Lung (tissue), 12 donors: Measurements from ENCODE around the gene RHOB. TPM values are rescaled to one million over a fixed set of nuclear protein-coding genes. Genes with fewer than 3 reads are reported as not detected.

Experiments used
- ATAC-seq: fragments of 200-7000 bp; cut with Tn5 transposase; one replicate; pipeline ENCODE4 v1.9.1; 2020; ENCODE audit warnings: moderate number of reproducible peaks; ENCODE audit not compliant: insufficient read depth, low FRiP score
- DNase-seq, 3 donors: peaks; one replicate each; pipeline ENCODE4 v3.0.0-alpha.2; 2013 to 2017
- H3K27ac ChIP-seq, 2 donors: one replicate each; pipeline ENCODE4 v1.5.1; 2013; ENCODE audit warnings: mild to moderate bottlenecking in 2 of 2, moderate library complexity in 2 of 2, control low read depth in 1 of 2, inconsistent platforms in 1 of 2, low read depth in 1 of 2, low read length in 1 of 2
- H3K27me3 ChIP-seq, 3 donors: one replicate each; pipeline ENCODE4 v1.5.1; 2013; ENCODE audit warnings: low read length in 2 of 3; ENCODE audit not compliant: control insufficient read depth in 3 of 3, insufficient read depth in 3 of 3
- H3K36me3 ChIP-seq, 4 donors: one replicate each; pipeline ENCODE4 v1.5.1; 2013; ENCODE audit warnings: low read length in 4 of 4, mild to moderate bottlenecking in 1 of 4, moderate library complexity in 1 of 4; ENCODE audit not compliant: control insufficient read depth in 4 of 4, insufficient read depth in 4 of 4
- H3K4me1 ChIP-seq, 5 donors: one replicate each; pipeline ENCODE4 v1.5.1; 2013; ENCODE audit warnings: low read length in 5 of 5, mild to moderate bottlenecking in 2 of 5, moderate library complexity in 1 of 5; ENCODE audit not compliant: control insufficient read depth in 5 of 5, insufficient read depth in 5 of 5
- H3K4me3 ChIP-seq: one replicate; pipeline ENCODE4 v1.5.1; 2013; ENCODE audit warnings: mild to moderate bottlenecking, control low read depth, moderate library complexity
- H3K9ac ChIP-seq, 2 donors: one replicate each; pipeline ENCODE4 v1.5.1; 2013; ENCODE audit warnings: low read length in 2 of 2, control low read depth in 1 of 2; ENCODE audit not compliant: insufficient read depth in 1 of 2
- H3K9me3 ChIP-seq, 4 donors: one replicate each; pipeline ENCODE4 v1.5.1; 2013; ENCODE audit warnings: low read length in 3 of 4, mild to moderate bottlenecking in 1 of 4, moderate library complexity in 1 of 4; ENCODE audit not compliant: control insufficient read depth in 4 of 4, insufficient read depth in 3 of 4
- WGBS, 2 donors: extraction: QIAGEN DNeasy Blood & Tissue Kit; methylation state at CpG; one replicate each; pipeline ENCODE4 v1.1.7; 2013; 5-methylcytosine and 5-hydroxymethylcytosine counted together
- polyA plus RNA-seq, 2 donors: library from polyadenylated mRNA; stranded (reverse); fragments of 200-250 nt; gene quantifications; one replicate each; pipeline ENCODE4 v1.2.1, GENCODE V29; 2013
- total RNA-seq, 2 donors: library from RNA; depleted of rRNA in 1 of 2; stranded (reverse); fragments of >200 nt in 1 of 2; gene quantifications; one replicate each; pipeline ENCODE4 v1.2.1, GENCODE V29; 2014 to 2021
- TF ChIP-seq, protein P1 (sequence below): IDR thresholded peaks from 2 replicates; pipeline ENCODE4 v1.5.1; 2012; ENCODE audit warnings: mild to moderate bottlenecking; ENCODE audit errors: control extremely low read depth, extremely low read depth
- donor health status: control.
- donor health status: control.
- donor health status: Bipolar disorder and iron deficiency.
- donor health status: healthy.
- donor health status: DM: yes; HTN: yes; CAD: no.

The RHOB gene
- total and polyA plus RNA-seq, 4 donors, result 93.2 to 354 (median 249) TPM

DNA sequence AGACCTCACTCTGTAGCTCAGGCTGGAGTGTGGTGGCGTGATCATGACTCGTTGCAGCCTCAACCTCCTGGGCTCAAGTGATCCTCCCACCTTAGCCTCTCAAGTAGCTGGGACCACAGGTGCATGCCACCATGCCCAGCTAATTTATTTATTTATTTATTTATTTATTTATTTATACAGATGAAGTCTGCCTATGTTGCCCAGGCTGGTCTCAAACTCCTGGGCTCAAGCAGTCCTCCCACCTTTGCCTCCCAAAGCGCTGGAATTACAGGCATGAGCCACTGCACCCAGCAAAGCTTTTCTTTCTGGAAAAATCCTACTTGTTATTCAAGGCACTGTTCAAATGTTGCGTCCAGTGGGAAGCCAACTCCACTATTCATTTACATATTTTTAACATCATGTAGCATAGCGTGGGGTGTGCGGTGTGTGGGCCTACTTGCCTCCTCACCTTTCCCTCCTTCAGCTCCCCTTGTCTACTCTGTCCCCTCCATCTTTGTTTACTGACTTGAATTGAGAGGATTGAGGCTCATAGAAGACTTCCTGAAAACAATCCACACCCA, 6.8 kb upstream of the RHOB start:
- Histone ChIP-seq H3K9ac (no peak overlapping the region), H3K27ac (no peak overlapping the region), H3K27me3 (no peaks in the 10 kb centered on the region), H3K4me3 (no peak overlapping the region), H3K36me3 (no peaks in the 10 kb centered on the region), H3K9me3 (no peaks in the 10 kb centered on the region), H3K4me1 (peaks cover 0 to 10% (median 4%) of the 10 kb centered on the region in 5 donors)
- 83 to 92% methylated on average over 6 of the region's 6 CpGs for WGBS, 2 donors
- DNase-seq (no peak), ATAC-seq (no peak)
- TF ChIP-seq, protein P1, sequence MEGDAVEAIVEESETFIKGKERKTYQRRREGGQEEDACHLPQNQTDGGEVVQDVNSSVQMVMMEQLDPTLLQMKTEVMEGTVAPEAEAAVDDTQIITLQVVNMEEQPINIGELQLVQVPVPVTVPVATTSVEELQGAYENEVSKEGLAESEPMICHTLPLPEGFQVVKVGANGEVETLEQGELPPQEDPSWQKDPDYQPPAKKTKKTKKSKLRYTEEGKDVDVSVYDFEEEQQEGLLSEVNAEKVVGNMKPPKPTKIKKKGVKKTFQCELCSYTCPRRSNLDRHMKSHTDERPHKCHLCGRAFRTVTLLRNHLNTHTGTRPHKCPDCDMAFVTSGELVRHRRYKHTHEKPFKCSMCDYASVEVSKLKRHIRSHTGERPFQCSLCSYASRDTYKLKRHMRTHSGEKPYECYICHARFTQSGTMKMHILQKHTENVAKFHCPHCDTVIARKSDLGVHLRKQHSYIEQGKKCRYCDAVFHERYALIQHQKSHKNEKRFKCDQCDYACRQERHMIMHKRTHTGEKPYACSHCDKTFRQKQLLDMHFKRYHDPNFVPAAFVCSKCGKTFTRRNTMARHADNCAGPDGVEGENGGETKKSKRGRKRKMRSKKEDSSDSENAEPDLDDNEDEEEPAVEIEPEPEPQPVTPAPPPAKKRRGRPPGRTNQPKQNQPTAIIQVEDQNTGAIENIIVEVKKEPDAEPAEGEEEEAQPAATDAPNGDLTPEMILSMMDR, result no peak

DNA sequence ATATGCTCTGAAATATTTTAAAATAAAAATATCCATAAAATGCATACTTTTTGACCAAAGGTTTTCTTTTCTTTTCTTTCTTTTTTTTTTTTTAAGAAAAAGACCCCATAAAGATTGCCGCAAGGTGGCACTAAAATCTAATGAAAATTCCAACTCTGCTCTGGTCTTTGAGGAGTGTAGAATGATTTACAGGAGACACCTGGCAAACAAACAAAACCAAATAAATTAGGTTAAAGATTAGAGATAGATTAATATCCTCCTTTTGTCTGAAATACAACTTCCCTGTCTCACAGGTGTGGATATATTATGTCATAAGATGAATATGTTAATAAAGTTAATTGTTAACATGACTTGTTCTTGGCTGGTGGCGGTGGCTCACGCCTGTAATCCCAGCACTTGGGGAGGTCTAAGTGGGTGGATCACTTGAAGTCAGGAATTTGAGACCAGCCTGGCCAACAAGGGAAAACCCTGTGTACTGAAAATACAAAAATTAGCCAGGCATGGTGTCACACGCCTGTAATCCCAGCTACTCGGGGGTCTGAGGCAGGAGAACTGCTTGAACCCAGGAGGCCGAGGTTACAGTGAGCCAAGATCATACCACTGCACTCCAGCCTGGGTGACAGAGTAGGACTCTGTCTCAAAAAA, 3.5 kb upstream of the RHOB start:
- Histone ChIP-seq H3K27ac (peak overlapping the region; percentile 64 to 72), H3K9ac (peak overlapping the region in 1 of 2 donors; percentile 42), H3K9me3 (no peaks in the 10 kb centered on the region), H3K27me3 (no peaks in the 10 kb centered on the region), H3K36me3 (peaks cover 0 to 7% (median 0%) of the 10 kb centered on the region in 4 donors), H3K4me3 (no peak overlapping the region), H3K4me1 (peaks cover 0 to 17% (median 8%) of the 10 kb centered on the region in 5 donors)
- DNase-seq (peak; percentile 61 to 84 (median 82)), ATAC-seq (no peak)
- 49 to 66% methylated on average over 6 of the region's 6 CpGs for WGBS, 2 donors
- TF ChIP-seq, protein P1, result peak; percentile 0

DNA sequence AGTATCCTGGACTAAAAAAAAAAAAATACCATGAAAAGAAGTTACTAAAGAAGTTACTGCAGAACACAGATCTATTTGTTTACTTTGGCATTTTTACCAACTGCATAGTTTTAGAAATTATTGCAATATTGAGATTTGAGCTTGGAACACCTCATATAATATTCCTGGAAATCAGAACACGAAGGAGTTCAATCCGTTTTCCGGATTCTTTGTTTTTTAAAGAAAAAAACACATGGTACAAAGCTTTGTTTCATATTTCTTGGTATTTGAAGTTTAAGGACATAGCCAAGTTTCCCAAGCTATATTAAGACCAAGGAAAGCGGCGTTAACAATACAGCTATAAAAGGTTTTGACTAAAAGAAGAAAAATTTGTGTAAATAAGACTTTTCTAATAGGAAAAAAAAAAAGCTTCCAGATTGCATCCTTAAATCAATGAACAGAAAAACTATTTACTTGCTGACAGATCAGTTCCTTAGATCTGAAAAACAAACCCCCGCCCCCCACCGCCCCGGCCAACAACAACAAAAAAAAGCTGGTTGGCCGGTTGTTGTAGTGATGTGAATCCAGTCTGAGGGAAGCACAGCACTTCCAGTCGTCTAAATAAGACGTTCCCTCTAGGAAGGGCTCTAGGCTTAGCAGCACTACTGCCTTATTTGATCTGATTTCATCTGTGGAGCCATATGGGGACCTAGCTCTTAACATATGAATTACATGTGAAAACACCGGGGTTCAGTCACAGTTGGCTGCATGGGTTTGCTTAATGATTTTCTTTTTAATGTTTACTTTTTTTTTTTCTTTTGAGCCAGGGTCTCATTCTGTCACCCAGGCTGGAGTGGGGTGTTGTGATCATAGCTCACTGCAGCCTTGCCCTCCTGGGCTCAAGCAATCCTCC, 2.5 kb upstream of the RHOB start:
- no peaks in the 10 kb centered on the region for H3K27me3 ChIP-seq
- peak; percentile 32 to 63 (median 59) for DNase-seq
- no peak for ATAC-seq
- WGBS, 2 donors, result 44 to 51% methylated on average over 12 of the region's 12 CpGs
- H3K4me1 ChIP-seq, result peaks cover 0 to 26% (median 9%) of the 10 kb centered on the region in 5 donors
- H3K4me3 ChIP-seq, result no peak overlapping the region
- no peaks in the 10 kb centered on the region for H3K9me3 ChIP-seq
- H3K36me3 ChIP-seq, result peaks cover 0 to 7% (median 2%) of the 10 kb centered on the region in 4 donors
- TF ChIP-seq, protein P1, result no peak
- peak overlapping the region; percentile 56 to 72 for H3K27ac ChIP-seq
- H3K9ac ChIP-seq, result no peak overlapping the region
